Activated T-helper 1 cell treated with anti-CD3 and anti-CD28 coated beads, Interleukin-2, amount 50 U/mL, for 16 hours (primary cell): ENCODE results near the gene CC2D1A.
"Not testable (repeated sequence)": the region's sequence is repeated elsewhere in the genome, so short reads cannot be mapped to it uniquely, and the experiment has no call there.

Experiments
- DNase-seq, 2 donors: peaks; one replicate each; pipeline ENCODE4 v3.0.0-alpha.2; 2020; ENCODE audit warnings: low read depth in 1 of 2, low spot score in 1 of 2

CC2D1A gene

DNA sequence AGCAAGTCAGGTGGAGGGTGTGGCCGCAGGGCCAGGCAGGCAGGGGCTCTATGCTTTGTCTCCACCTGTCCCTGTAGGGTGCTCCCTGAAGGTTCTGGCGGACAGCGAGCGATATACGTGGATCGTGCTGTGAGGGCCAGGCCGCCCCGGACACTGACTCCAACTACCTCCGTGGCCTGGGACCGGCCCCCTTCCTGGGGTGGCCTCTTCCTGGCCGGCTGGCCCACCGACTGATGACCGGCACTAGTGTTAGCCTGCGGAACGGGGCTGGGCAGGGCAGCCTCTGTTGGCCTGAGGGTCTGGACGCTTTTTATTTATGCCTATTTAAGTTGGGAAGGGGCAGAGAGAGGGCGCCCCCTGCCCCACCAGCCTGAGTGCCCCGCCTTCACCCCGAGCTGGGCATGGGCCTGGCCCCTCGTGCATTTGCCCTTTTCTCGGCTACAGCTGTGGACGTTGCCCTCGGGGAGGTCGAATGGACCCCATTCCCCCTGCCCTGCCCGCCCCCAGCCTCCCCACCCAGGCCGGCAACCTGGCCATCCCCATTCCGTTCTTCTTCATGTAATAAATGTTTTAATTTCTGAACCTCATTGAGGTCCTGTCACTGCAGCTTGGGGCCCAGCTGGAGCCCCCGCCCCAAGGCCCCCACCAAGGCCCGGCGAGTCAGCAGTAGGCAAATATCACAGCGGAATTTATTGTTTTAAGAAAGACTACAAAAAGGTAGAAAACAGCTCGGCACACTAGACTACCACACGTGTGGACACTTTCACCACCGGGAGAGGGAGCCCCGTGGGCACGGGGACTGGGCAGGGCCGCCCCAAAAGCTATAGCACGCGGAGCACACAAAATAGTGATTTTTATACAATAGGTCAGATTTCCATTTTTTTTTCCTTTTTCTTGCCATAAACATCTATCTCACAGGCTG is 55.1 kb downstream of the CC2D1A start:
- DNase-seq, result no peak

DNA sequence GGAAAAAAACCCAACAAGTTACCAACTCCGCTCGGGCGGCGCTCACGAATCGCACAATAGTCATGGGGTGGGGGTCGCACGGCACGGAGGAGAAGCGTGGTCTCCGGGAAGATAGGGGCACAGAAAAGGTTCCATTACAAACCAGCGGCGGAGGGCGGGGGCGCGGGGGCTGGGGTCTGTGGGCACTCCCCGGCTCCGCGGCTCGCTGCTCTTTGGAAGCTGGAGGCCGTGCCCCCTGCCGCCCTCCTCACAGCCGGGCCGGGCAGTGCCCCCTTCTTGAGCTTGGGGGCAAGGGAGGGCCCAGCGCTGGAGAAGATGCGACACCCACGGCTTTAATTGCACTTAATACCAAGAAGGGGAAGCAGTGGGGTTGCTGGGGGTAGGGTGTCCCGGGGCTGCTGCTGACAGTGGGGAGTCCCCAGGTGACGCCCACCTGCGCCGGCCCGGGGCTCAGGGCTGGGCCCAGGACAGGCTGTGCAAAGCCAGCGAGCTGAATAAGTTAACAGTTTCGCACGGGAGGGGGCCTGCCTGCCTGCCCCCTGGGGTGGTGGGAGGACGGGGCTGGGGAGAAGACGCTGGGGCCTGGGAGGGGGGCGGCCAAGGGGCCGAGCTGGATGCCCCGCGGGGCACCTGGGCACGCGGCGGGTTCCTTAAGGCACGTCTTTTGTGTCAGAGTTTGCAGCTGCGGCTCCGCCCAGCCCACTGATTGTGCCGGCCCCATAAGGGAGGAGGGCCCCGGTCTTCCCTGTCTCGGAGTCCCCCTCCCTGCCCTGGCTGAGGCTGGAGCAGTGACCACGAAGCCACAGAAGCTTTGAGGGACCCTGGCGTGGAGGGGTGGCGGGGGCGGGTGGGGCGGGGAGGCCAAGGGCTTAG is 56.1 kb downstream of the CC2D1A start:
- no peak for DNase-seq

DNA sequence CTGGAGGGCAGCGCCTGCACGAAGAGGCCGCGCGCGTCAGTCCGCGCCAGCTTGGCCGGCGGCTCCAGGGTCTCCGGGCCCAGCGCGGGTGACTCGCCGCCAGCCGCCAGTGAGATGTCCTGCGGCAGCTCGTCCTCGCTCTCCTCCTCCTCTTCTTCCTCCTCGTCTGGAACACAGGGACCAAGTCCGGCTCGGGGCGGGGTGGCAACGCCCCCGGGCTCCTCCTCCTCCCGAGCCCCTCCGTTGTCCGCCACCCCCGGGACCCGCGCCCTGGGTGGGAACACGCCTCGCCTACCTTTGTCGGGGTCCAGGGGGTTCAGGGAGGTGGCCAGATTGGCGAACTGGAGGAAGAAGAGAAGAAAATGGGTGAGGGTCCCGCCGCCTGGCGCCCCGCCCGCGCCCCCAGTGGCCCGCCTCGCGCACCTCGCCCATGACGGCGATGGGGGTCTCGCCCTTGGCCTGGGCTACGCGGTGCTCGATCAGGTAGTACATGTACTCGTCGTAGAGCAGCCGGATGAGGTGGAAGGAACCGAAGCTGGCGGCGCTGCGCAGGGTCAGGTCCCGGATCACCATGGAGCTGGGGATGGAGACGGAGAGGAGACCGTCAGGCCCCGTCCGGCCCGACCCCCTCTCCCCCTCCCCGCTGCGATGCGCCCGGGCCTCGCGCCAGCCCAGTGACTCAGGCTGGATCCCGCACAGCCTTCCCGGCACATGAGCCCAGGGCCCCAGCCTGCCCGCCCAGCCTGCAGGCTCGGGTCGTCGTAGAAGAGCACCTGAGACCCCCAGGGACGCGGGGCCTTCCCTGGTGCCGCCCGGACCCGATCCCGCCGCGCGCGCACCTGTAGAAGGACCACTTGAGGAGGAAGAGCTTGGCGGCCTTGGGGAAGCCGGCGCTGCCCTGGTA is 57.0 kb downstream of the CC2D1A start:
- DNase-seq, result no peak

DNA sequence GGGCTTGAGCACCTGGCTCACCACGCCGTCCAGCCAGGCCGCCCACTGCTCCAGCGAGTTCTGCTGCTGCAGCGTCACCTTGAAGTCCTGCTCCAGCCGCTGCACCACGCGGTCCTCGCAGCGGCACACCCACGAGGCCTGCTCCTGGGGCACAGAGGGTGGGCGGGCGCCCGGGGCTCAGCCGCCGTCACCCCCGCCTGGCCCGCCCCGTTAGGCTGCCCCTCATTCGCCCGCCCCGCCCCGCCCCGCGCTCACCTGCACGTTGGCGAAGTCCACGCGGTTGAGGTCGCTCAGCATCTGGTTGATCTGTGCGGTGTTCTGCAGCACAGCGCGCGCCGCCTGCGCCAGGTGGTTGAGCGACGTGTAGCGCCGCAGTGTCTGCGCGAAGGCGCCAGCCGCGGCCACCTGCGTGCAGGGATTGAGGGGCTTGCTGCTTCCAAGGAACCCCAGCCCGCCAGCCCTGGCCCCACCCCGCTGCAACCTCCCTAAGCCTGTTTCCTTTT is 57.7 kb downstream of the CC2D1A start:
- DNase-seq, result no peak

DNA sequence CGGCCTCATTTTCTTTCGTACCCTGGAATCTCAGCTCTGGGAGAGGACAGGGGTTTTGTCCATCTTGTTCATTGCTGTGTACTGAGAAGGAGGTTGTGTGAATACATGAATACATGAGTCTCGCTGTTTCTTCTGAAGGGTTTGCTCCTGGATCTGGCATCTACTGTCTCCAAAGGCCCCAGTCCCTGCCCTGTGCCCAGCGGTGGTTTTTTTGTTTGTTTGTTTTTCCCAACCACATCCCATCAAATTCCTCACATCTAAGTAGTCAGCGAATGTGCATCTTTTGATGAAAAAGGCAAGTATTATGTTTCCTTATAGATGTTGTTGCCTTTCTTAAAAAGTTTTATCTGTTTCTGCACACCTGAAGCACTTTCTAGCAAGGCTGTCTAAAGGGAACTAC is 58.8 kb downstream of the CC2D1A start:
- DNase-seq, result no peak

DNA sequence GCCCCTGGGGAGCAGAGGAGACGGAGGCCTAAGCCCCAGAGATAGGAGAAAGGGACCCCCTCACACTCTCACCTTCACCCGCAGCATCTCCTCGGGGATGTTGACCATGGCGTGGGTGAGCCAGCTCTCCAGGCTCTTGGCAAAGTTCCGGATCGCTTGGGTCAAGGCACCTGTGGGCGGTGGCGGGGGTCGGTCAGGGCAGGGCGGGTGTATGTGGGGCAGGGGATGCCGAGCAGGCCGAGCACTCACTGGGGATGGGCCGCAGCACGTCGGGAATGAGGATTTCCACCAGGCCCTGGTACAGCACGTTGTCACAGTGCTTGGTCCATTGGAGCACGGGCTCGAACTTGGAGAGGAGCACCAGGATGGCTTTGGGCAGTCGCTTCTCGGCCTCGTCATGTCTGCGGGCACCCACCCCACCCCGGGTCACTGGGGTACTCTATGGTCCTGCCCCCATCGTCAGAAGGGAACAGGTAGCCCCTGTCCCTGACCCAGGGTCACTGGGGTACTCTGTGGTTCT is 59.4 kb downstream of the CC2D1A start:
- no peak for DNase-seq

DNA sequence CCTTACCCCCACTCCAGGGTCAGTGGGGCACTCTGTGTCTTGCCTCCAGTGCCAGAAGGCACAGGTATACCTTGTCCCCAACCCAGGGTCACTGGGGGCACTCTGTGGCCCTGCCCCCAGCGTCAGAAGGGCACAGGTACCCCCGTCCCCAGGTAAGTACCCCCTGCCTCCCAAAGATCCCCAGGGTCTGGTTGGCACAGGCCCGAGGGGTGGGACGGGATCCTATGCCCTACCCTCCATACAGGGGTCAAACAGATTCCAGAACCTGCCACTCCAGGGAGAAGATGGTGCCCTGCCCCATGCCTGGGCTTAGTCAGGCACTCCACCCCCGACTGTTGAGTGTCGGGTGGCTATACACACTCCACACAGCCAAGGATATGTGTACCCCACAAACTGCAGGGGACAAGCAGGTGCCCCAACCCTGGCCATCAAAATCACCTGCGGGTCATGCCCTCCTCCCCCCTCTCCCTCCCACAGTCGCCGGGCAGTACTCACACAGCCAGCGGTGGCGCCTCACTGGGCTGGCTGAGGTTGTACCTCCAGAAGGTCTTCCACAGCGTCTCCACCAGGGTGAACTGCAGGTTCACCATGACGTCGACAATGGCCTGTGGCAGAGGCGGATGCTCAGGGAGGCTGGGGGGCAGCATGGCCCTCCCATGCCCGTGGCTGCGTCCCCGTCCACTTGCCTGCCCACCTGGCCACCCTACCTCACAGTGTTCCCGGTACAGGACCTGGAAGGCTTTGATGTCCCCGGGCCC is 60.1 kb downstream of the CC2D1A start:
- no peak for DNase-seq

DNA sequence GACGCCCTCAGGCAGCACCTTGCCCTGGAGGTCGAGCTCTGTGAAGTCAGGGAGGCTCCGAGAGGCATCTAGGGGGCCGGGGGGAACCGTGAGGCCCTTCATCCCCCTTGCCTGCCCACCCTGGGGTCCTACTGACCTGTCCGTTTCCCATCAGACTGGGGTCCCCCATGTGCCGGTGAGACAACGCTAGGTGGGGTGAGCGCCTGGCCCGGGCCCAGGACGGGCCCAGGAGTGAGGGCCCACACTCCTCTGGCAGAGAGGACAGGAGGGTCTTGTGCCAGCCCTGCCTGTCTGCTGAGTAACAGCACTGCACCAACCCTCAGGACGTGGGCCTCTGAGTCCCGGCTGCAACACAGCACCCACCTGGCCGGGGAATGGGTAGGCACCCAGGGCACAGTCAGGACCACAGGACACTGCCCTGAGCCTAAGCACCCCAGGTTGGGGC is 60.7 kb downstream of the CC2D1A start:
- no peak for DNase-seq

DNA sequence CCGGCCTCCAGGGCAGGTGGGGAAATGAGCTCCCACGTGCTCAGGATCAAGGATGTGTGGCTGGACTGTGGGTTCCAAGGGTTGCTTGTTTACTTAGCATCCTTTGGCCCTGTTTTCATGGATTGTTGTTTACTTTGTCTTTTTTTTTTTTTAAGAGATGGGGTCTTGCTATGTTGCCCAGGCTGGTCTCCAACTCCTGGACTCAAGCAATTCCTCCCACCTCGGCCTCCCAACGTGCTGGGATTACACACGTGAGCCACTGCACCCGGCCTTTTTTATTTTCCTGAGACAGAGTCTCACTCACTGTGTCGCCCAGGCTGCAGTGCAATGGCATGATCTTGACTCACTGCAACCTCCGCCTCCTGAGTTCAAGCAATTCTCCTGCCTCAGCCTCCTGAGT is 61.2 kb downstream of the CC2D1A start:
- not testable (repeated sequence) for DNase-seq

DNA sequence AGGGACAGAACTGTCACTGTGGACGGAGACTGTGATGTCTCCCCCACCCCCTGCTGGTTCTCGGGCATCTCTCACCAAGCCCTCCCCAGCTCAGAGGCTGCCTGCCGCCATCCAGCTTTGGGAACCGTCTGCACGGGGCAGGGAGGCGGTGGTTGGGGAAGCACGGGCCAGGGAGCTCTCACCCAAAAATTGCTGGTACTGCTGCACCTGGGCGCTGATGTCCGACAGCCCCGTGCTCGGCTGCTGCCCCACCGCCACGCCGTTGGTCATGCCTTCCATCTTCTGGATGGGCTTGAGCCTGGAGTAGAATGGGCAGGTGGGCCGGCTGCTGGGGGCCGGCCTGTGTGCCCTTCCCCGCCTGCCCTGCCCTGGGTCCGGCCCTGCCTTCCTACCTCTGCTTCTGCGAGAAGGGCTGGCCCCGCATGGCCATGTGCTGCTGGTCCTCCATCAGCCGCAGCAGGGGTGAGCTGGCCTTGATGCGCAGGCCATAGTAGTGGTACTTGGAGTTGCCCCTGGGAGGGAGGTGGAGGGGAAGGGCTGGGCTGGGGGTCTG is 62.5 kb downstream of the CC2D1A start:
- no peak for DNase-seq

DNA sequence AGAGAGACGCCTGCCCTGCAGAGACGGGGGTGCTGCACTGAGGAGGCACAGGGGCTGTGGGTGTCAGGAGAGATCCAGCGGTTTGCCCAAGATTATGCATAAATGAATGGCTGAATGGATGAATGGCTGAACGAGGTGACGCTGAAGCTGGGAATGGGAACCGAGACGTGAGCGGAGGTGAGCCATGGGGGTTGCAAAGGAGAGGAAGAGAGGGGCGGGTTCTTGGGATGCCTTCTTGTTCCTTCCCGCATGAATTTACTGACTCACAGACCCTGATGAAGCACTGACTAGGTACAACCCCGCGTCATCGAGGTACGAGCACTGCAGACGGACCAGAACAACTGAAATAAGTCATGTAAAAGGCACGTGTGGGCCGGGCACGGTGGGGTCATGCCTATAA is 63.0 kb downstream of the CC2D1A start:
- DNase-seq, result no peak

DNA sequence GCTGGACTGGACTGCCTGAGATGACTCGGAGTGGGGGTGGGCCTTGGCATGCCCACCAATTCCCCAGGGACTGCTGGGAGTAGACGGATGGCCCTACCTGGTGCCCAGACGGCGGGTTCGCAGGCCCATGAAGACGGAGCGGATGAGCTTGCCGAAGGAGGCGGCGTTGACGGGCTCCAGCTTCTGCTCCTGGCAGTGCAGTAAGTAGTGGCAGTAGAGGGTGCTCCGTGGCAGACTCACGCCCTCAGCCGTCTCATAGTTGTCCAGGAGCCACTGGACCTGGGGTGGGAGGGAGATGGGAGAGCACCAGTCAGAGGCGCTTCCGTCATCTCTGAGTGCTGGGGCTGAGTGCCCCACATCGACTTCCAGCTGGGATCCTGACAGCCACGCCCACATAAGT is 63.9 kb downstream of the CC2D1A start:
- no peak for DNase-seq

DNA sequence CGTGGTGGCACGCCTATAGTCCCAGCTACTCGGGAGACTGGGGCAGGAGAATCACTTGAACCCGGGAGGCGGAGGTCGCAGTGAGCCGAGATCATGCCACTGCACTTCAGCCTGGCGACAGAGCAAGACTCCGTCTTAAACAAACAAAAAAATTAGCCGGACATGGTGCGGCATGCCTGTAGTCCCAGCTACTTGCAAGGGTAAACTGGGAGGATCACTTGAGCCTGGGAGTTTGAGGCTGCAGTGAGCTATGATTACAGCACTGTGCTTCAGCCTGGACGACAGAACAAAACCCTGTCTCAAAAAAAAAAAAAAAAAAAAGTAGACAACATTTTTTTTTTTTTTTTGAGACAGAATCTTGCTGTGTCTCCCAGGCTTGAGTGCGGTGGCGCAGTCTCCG is 65.9 kb downstream of the CC2D1A start:
- DNase-seq, result not testable (repeated sequence)

DNA sequence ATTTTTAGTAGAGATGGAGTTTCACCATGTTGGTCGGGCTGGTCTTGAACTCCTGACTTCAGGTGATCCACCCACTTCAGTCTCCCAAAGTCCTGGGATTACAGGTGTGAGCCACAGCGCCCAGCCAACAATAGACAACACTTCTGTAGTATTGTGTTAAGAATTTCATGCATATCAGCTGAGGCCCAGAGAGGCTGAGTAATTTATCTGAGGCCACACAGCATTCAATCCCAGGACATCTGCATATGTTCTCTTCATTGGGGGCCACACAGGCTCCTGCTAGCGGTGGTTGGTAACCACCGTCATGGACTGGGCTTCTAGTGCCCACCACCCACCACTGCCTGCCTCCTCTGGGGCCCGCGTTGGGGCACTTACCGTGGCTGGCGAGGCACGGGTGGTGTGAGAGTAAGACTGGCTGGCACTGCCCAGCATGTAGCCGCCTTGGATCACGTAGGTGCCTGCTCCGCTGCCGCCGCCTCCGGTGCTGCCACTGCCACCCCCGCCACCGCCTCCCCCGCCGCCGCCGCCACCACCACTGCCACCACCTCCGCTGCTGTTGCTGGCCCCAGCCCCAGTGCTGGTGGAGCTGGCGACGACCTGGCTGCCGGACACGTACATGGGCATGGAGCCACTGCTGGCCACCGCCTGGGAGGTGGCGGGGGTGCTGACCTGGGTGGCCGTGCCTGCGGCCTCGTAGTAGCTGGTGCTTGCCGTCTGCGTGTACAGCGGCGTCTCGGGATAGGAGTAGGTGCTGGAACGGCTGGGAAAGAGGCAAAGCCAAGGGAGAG is 66.6 kb downstream of the CC2D1A start:
- no peak for DNase-seq

DNA sequence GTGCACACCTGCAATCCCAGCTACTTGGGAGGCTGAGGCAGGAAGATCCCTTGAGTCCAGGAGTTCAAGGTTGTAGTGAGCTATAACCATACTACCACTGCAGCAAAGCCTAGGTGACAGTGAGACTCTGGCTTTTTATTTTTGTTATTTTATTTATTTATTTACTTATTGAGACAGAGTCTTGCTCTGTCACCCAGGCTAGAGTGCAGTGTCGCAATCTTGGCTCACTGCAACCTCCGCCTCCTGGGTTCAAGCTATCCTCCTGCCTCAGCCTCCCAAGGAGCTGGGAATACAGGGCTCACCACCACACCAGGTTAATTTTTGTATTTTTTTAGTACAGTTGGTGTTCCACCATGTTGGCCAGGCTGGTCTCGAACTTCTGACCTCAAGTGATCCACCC is 67.5 kb downstream of the CC2D1A start:
- not testable (repeated sequence) for DNase-seq

DNA sequence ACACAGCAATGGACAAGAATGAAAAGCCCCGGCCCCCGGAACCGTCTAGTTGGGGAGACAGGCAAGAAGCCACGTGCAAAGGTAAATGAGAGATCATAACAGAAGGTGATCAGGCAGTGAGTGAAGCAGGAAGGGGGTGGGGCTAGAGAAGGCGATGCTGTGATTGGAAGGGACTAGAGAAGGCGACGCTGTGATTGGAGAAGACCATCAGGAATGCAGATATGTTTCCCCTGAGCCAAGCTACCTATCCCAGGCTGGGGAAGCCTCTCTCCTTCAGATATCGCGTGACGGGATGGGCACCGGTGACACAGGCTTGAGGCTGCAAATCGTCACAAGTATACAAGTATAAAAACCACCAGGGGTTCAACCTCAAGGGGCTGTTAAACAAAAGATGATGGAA is 68.1 kb downstream of the CC2D1A start:
- no peak for DNase-seq

DNA sequence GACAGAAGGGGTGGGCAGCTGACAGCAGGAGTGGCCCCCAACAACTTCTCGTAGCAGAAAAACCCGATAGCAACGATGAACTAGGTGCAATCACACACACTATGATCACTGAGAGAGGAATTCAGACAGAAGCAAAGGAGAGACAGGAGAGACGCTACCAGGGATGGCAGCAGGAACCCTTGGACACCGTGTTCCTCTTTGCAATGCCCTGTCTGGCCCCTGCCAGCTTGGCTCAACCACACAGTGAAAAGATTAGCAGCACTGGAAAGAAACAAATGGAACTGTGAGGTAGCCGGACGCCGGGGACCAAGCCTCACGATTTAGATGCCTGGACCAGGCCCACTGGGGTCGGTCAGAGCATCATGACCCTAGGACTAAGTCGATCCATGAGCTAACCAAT is 69.9 kb downstream of the CC2D1A start:
- no peak for DNase-seq

DNA sequence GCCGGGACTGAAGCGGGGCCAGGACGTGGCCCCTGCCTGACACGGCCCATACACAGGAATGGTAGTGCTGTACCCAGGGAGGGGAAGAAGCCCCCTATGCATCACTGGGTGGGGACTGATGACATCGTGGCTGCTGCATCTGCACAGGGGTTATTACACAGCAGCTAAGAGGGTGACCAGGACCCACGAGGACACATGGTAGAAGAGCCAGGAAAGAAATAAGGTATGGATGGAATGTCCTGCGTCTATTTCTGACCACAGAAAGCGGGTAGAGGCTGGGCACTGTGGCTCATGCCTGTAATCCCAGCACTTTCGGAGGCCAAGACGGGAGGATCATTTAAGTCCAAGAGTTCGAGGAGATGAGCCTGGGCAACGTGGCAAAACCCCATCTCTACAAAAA is 70.4 kb downstream of the CC2D1A start:
- DNase-seq, result no peak

DNA sequence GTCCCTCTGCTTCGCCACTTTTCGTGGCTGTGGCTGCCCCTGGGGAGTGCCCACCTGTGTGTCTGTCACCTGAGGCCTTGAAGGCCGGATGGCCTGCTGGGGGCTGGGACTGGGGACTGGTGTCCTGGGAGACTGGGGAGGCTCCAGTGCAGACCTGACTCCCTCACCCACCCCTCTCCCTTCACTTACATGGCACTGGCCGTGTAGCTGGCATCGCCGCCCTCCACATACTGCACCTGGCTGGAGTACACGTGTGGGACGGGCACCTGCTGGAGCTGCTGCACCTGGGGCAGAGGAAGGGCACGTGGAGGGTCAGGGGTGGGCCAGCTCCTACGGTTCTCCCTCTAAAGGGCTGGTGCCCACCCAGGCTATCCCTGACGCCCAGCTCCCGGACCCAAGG is 71.8 kb downstream of the CC2D1A start:
- DNase-seq, result no peak
